Transverse colon (tissue), 4 donors: ENCODE measurements around the gene DPP7. TPM values are rescaled to one million over a fixed set of nuclear protein-coding genes. Genes with fewer than 3 reads are reported as not detected.
A peak's percentile ranks its signal among the peaks of the same experiment; 100 is the strongest.

Experiments
- DNase-seq: peaks from one replicate; pipeline ENCODE4 v3.0.0-alpha.2; 2019
- H3K27ac ChIP-seq, 4 donors: fragments of 200-600 bp; sonication (generic); 2 replicates each; pipeline ENCODE4 v1.5.1; 2016 to 2018; ENCODE audit warnings: inconsistent platforms in 4 of 4
- H3K27me3 ChIP-seq: fragments of 200-600 bp; sonication (generic); 2 replicates; pipeline ENCODE4 v1.5.1; 2017; ENCODE audit warnings: inconsistent platforms
- H3K36me3 ChIP-seq, 4 donors: fragments of 200-600 bp; sonication (generic); 2 replicates each; pipeline ENCODE4 v1.5.1; 2017 to 2019; ENCODE audit warnings: inconsistent platforms in 4 of 4
- H3K4me1 ChIP-seq, 4 donors: fragments of 200-600 bp; sonication (generic); 2 replicates each; pipeline ENCODE4 v1.5.1; 2017 to 2020; ENCODE audit warnings: inconsistent platforms in 4 of 4
- H3K4me3 ChIP-seq, 4 donors: fragments of 200-600 bp; sonication (generic); 1 replicate in 1 of 4; 2 replicates in 3 of 4; pipeline versions ENCODE4 v1.5.1 to v1.6.1; 2017 to 2019; ENCODE audit warnings: inconsistent platforms in 4 of 4
- H3K9me3 ChIP-seq, 2 donors: fragments of 200-600 bp; sonication (generic); 2 replicates each; pipeline ENCODE4 v1.5.1; 2017 to 2019; ENCODE audit warnings: inconsistent platforms in 2 of 2
- CTCF ChIP-seq, 5 experiments: fragments of 200-600 bp in 3 of 5; fragments of 450-650 bp in 2 of 5; sonication (generic) in 3 of 5; IDR thresholded peaks; 1 replicate in 2 of 5; 2 replicates in 3 of 5; pipeline ENCODE4 v1.5.1; 2016 to 2017; ENCODE audit warnings: antibody characterized with exemption in 5 of 5, inconsistent platforms in 3 of 5, mild to moderate bottlenecking in 2 of 5, moderate library complexity in 1 of 5
- EP300 ChIP-seq: sonication (generic); formaldehyde crosslinking; IDR thresholded peaks from one replicate; pipeline ENCODE4 v1.6.1; 2017; ENCODE audit warnings: antibody characterized with exemption, low read depth
- POLR2A ChIP-seq: fragments of 450-650 bp; IDR thresholded peaks from one replicate; pipeline ENCODE4 v1.6.1; 2016; ENCODE audit warnings: antibody characterized with exemption, mild to moderate bottlenecking, moderate library complexity
- POLR2AphosphoS5 ChIP-seq, 3 donors: sonication (generic); formaldehyde crosslinking; IDR thresholded peaks; one replicate each; pipeline ENCODE4 v1.6.1; 2016; ENCODE audit warnings: antibody characterized with exemption in 3 of 3
- WGBS, 2 donors: methylation state at CpG; one replicate each; pipeline ENCODE4 v1.1.5; 2018; ENCODE audit warnings: low coverage in 1 of 2; 5-methylcytosine and 5-hydroxymethylcytosine counted together
- in situ Hi-C, 4 donors: fragments of 200-750 bp; cut with MboI; loops; one replicate each; pipeline versions ENCODE4 v1.15.0 to v1.15.1; 2017; ENCODE audit warnings: low sequenced_read_pairs in 3 of 4, low pct_ligation_motif_present in 1 of 4, low pct_unique_long_range_greater_than_20kb in 1 of 4
- intact Hi-C: fragments of 100-400 bp; cut with DNase I; formaldehyde crosslinking; loops from one replicate; pipeline ENCODE4 v1.15.1; 2023; ENCODE audit warnings: low total_unique reads
- total RNA-seq, 4 donors: library from RNA; depleted of rRNA; stranded (reverse); fragments of >200 nt; gene quantifications; one replicate each; pipeline ENCODE4 v1.1.0, GENCODE V29; 2016

DPP7 gene
- total RNA-seq, 4 donors from 2014 or later, result 54.2 to 141 (median 103) TPM

- intact Hi-C loops, result no loop called here
- no peak overlapping the region for H3K27ac ChIP-seq
These were observed 32.2 kb downstream of the DPP7 start for GRCh38 chr9:137082222-137082924.

GRCh38 chr9:137080260-137081122, 34.0 kb downstream of the DPP7 start:
- no peak overlapping the region for H3K4me3 ChIP-seq
- H3K9me3 ChIP-seq, result no peaks in the 10 kb centered on the region
- no peak for DNase-seq
- no peak for TF ChIP-seq CTCF (IDR thresholded peaks at IDR 0.05)
- no peak for TF ChIP-seq EP300
- no peak for TF ChIP-seq POLR2A
- TF ChIP-seq POLR2AphosphoS5 (IDR thresholded peaks at IDR 0.05), result no peak
- in situ Hi-C loops (no loop called here), intact Hi-C loops (no loop called here)
- peaks cover 18 to 40% (median 30%) of the 10 kb centered on the region in 4 donors for H3K4me1 ChIP-seq
- no peak overlapping the region for H3K27ac ChIP-seq
- WGBS, 2 donors, result 94% methylated on average over 23 of the region's 24 CpGs; no CpG with 5 or more reads in 1 of the 2 donors
- peaks cover 23% of the 10 kb centered on the region for H3K27me3 ChIP-seq
- no peaks in the 10 kb centered on the region for H3K36me3 ChIP-seq

More at GRCh38 chr9:137082222-137082924, 32.2 kb downstream of the DPP7 start:
- Histone ChIP-seq H3K4me3 (no peak overlapping the region), H3K27me3 (peaks cover 15% of the 10 kb centered on the region), H3K9me3 (no peaks in the 10 kb centered on the region), H3K36me3 (no peaks in the 10 kb centered on the region), H3K4me1 (peaks cover 16 to 42% (median 34%) of the 10 kb centered on the region in 4 donors)
- 90% methylated on average over 12 of the region's 16 CpGs; no CpG with 5 or more reads in 1 of the 2 donors for WGBS, 2 donors
- in situ Hi-C loops, result no loop called here
- DNase-seq, result no peak
- TF ChIP-seq POLR2A (no peak), EP300 (no peak), CTCF (IDR thresholded peaks at IDR 0.05) (no peak), POLR2AphosphoS5 (IDR thresholded peaks at IDR 0.05) (no peak)

- Histone ChIP-seq H3K27ac (no peak overlapping the region), H3K27me3 (peaks cover 23% of the 10 kb centered on the region), H3K4me3 (no peak overlapping the region), H3K9me3 (no peaks in the 10 kb centered on the region), H3K36me3 (no peaks in the 10 kb centered on the region), H3K4me1 (peaks cover 16 to 33% (median 24%) of the 10 kb centered on the region in 4 donors)
- intact Hi-C loops (no loop called here), in situ Hi-C loops (no loop called here)
- 56% methylated on average over 13 of the region's 13 CpGs; no CpG with 5 or more reads in 1 of the 2 donors for whole genome bisulfite sequencing, 2 donors
- no peak for TF ChIP-seq POLR2AphosphoS5 (IDR thresholded peaks at IDR 0.05)
- TF ChIP-seq CTCF (IDR thresholded peaks at IDR 0.05), result no peak
- TF ChIP-seq POLR2A, result no peak
- no peak for TF ChIP-seq EP300
- no peak for DNase-seq
These were observed 35.1 kb downstream of the DPP7 start for GRCh38 chr9:137079401-137079787.

GRCh38 chr9:137078701-137079400, 35.7 kb downstream of the DPP7 start:
- no peaks in the 10 kb centered on the region for H3K36me3 ChIP-seq

More at GRCh38 chr9:137078701-137079400, 35.7 kb downstream of the DPP7 start:
- no peak for TF ChIP-seq POLR2A
- TF ChIP-seq POLR2AphosphoS5 (IDR thresholded peaks at IDR 0.05), result peak in 1 of 3 donors; percentile 27
- TF ChIP-seq CTCF (IDR thresholded peaks at IDR 0.05), result no peak
- TF ChIP-seq EP300, result no peak
- intact Hi-C loops, result no loop called here
- Histone ChIP-seq H3K27me3 (peaks cover 23% of the 10 kb centered on the region), H3K4me1 (peaks cover 16 to 33% (median 24%) of the 10 kb centered on the region in 4 donors), H3K9me3 (no peaks in the 10 kb centered on the region), H3K4me3 (peak overlapping the region in 2 of 4 donors; percentile 45 to 71), H3K27ac (peak overlapping the region in 3 of 4 donors; percentile 45 to 70 (median 63))
- in situ Hi-C loops, result no loop called here
- peak; percentile 58 for DNase-seq
- WGBS, 2 donors, result 55% methylated on average over 22 of the region's 51 CpGs; no CpG with 5 or more reads in 1 of the 2 donors
